Stimulated activated naive CD8-positive, alpha-beta T cell treated with anti-CD3 and anti-CD28 coated beads, Interleukin-15, Interleukin-2, amounts not matched to agents 100 U/mL and 50 U/mL, for 24 hours (primary cell): ENCODE measurements around the gene ADGRD1.
"Not testable (repeated sequence)": the region's sequence is repeated elsewhere in the genome, so short reads cannot be mapped to it uniquely, and the experiment has no call there.

Source experiments
- ATAC-seq: fragments of 150-1000 bp; cut with Tn5 transposase; one replicate; pipeline ENCODE4 v1.10.0; 2021
- DNase-seq: peaks from one replicate; pipeline ENCODE4 v3.0.0; 2021

The ADGRD1 gene

GRCh38 chr12:131057211-131057721, 103.6 kb downstream of the ADGRD1 start:
- no peak for ATAC-seq

DNA sequence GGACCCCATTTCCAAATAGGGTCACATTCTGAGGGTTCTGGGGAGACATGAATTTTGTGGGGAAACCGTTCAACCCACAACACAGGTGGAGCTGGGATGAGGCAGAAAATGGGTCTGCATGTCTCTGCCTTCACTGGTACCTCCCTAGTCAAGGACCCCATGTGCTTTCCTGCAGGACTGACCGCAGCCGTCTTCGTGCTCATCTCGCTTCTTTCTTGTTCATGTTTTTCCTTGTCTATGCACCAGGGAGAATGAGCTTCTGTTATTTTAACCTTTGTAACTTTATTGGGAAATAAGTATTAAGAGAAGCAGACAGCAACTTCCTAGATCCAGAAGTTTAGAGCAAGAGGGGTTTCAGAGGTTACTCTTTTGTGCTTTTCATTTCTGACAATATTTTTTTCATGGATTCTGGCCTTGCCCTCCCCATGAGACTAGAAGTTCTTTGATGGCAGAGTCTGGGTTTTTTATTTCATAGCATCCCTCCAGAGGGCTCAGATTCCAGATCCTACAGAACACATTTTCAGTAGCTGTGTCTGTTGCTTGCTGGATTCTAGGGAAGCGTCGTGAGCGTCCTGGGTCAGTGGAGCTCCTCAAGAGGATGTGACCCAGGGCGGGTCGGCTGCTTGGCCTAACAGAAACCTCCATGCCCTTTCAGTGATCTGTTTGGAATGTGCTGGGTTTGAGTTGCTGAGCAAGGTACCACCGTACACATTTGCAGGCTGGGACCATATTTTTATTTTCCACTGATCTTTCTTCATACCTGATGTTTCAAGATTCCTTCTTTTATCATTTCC, 104.2 kb downstream of the ADGRD1 start:
- no peak for ATAC-seq
- no peak for DNase-seq

More at GRCh38 chr12:131057211-131057721, 103.6 kb downstream of the ADGRD1 start:
- no peak for DNase-seq

GRCh38 chr12:131058700-131059099, 105.0 kb downstream of the ADGRD1 start:
- ATAC-seq (no peak), DNase-seq (no peak)

DNA sequence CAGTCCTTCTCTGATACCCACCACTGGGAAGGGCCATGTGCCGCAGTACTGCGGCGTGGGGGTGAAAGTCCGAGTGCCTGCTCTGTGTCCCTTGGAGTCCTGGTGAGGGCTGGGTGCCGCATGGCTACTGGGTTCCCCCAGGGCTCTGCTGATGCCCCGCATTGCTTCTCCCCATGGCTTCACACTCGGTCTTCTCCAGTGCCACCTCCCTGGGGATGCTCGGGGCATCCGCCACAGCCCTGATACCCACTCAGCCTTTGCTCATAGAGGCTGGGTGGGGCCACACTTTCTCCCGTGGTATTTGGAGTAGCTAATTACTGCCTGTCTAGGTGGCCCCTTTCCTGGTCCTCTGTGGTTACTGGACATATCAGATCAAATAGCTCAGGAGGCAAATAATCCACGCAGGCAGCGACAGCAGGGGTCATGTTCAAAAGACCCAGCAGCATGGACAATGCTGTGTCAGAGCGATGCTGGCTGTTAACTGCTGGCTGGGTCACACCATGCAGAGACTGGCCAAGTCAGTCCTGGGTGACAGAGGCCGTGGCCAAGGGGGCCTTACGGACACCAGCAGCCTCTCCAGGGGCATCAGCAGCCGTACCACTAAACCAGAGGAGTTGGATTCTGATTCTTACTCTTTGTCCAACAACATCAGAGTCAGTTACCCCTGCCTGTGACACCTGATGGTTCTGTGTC, 106.5 kb downstream of the ADGRD1 start:
- ATAC-seq = no peak
- DNase-seq = no peak

DNA sequence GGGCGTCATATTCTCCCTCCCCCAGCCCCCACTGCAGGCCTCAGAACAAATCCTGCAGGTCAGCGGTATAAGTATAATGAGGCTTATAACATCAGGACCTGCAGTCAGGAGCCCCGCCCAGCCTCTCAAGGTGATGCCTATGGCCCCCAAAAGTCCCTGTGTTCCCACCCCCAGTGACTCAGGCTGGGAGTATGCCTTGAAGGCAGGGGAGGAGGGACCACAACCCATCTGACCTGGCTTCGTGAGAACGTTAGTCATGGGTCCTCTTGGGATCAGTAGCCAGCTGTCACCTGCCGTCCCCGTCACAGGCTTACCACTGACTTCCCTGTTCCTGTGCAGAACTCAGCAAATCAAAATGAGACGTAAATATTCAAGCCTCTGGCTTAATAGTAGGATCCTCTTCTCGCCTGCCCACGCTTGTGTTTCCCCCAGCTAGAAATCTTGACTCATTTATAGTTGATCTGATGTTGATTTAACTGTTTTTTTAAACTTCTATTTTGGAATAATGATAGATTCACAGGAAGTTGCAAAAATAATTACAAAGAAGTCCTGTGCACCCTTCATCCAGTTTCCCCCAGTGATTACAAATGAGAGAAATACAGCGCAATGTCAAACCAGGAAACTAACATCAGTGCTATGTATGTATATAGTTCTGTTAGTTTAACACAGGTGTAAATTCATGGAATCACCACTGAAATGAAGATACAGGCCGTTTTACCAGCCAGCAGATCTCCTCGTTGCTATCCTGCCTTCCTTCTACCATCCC, 107.5 kb downstream of the ADGRD1 start:
- peak; percentile 8 for DNase-seq
- no peak for ATAC-seq

GRCh38 chr12:131063413-131063812, 109.7 kb downstream of the ADGRD1 start:
- DNase-seq = no peak

GRCh38 chr12:131063960-131064359, 110.3 kb downstream of the ADGRD1 start:
- ATAC-seq = no peak
- DNase-seq = no peak

More at GRCh38 chr12:131063413-131063812, 109.7 kb downstream of the ADGRD1 start:
- no peak for ATAC-seq

GRCh38 chr12:131065279-131065678, 111.6 kb downstream of the ADGRD1 start:
- no peak for DNase-seq
- ATAC-seq = no peak

DNA sequence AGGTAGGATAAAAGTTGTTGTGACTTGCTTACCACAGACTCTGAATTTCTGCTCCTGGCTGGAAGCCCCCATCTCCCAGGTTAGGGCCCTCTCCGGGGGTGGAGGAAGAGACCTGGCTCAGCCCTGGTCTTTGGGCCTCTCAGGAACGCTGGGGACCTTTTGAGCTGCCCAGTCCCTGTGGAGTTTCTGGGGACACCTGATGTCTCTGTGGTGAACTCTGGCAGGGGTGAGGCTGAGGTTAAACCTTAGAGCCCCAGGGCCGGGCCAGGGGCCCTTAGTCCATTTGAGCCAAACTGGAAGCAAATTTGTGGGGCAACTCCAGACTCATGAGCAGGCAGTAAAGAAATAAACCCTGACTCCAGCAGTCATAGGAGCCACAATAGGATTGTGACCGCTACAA, 112.1 kb downstream of the ADGRD1 start:
- no peak for ATAC-seq

DNA sequence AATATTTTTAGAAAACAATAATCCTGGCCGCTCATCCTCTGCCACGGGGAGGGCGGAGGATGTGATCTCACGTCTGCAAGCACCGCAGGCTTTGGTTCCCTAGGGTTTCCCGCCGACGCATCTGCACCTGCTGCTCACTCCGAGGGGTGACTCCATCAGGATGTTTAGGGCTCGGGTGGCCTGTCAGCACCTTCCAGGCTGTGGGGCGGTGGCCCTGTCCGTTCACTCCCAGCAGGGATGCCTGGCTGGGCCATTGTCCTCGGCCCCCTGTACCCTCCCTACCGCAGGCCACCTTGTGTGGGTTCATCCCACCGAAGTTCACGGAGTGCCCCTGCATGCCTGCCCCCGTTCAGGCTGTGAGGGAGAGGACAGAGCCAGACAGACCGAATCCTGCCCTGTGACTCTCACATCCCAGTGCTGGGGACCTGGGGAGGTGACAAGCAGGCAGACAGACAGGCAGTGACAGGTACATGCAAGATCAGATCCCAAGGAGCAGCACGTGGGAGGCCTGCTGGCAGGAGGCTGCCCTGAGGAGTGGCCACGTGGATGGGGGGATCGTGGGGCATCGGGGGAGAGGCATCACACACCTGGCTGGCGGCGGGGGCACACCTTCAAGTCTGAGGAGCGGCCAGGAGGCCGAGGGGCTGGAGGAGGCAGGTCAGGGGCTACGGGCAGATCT, 112.6 kb downstream of the ADGRD1 start:
- DNase-seq = no peak
- ATAC-seq = no peak

More for the DNA sequence above, 112.1 kb downstream of the ADGRD1 start:
- DNase-seq = no peak

DNA sequence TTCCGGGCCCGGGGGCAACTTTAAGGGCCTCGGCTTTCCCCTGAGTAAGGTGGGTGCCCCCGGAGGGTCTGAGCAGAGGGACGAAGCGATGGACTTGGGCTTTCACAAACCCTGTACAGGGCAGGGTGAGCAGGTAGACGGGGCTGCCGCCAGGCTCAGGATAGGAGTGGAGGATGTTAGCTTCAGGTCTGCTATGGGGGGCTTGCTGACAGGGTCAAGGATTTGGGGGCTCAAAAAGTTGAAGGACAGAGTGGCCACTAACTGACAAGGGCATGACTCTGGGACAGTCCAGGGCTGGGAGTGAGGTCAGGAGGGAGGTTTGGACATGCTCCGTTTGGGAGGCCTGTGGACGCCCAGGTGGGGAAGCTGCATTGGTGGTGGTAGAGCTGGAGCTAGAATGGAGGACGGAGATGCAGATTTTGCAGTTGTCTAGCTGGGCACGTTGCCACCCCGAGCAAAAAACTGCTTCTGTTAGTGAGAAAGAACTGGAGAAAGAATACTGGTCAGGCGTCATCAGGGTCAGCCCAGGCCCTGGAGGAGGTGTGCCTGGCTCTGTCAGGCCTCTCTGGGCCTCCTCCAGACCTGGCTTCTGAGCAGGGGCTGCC, 113.3 kb downstream of the ADGRD1 start:
- no peak for DNase-seq

DNA sequence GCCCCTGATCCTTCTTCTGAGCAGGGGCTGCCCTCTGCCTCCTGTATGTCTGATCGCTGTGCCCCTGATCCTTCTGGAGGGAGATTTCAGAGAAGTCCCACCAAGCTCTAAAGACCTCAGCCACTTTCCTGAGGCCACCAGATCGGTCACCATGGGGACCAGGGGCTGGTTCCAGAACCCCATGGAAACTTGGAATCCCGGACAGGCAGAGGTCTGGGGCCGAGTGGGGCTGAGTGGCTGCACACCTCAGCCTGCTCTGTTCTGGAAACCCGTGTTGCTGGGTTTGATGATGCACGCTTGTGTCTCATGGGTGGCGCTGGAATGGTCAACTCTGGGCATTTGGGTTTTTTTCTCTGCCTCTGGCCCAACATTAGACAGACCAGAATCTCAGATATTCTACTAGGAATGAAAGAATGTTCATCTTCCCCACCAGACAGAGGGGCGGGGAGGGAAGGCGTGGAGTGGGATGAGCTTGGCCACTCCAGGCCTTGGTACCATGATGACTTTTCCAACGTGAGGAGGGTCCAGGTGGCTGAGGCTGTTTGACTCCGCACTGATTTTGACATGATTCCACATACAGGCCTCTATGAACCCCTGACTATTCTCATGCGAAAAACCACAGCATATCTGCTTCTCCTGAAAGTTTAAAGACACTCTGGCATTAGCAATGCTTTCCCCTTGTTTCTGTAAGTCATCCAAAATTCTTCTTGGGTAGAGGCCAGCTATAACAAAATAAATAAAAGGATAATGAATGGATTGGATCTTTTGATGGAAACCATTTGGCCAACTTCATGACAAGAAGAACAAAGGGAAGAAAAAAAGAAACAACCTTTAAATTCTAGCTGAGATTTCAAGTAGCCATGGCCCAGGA, 114.5 kb downstream of the ADGRD1 start:
- ATAC-seq (no peak), DNase-seq (no peak)

More for the DNA sequence above, 113.3 kb downstream of the ADGRD1 start:
- ATAC-seq = no peak

DNA sequence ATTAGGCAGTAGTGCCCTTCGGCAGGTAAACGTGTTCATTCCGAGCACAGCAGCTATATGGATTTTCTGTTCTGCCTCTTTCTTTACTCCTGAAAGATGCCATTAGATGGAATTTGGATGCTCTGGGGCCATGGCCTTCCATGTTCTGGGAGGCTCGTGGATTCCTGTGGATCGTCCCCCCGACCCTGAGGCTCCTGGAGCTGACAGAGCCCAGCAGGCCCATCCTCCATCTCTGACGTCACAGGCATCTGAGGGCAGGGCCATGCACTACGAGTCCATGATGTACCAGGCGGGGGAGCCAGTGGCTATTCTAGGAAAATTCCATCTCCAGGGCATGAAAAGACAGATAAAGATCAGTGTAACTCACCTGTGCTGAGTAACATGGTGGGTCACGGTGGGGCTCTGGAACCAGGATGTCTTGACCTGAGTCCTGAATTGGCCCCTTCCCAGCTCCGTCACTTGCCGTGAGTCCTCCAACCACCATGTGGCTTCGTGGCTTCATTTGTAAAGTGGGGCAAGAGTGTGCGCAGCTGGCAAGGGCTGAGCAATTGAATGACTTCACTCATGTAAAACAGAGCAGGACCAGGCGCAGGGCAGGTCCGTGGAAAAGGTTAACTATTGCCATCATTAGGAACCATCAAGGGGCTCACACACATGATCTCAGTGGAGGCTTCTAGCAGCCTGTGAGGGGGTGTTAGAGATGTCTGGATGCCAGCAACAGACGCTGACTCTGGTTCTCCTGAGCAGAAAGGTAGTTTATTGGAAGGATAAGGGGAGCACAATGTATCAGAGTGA, 115.4 kb downstream of the ADGRD1 start:
- not testable (repeated sequence) for ATAC-seq, DNase-seq

DNA sequence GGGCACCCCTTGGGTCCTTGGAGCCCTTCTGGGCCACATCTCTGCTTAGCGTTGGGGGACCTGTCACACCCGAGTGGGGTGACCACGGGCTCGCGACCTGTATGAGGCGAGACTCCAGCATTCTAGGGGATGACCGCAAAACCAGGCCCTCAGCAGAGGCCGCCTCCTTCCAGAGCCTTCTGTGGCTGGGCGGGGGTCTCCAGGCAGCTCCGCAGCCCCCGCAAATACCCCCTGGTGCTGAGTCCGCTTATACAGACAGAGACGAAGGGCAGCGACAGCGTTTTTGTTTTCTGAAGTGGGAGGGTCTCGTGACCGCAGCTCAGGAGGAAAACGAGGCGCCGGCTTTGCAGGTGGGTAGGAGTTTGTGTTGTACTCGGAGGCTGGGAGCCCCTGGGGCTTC, 116.4 kb downstream of the ADGRD1 start:
- not testable (repeated sequence) for ATAC-seq, DNase-seq

DNA sequence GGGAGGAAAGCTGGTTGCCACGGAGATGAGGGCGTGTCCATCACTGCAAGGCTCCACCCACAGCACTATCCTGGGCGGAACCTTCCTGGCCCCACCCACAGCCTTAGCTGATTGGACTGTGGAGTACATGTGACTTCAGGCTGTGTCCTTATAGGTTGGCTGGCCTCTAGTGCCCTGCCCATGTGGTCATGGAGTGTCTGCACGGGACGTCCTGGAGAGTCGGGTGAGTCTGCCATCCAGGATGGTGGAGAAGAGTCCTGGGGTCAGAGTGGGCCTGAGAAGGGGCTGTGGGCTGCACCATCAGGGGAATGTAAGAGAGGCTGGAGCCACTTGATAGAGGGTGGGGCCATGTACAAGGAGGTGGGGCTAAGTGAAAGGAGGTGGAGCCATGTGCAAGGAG, 117.0 kb downstream of the ADGRD1 start:
- ATAC-seq, DNase-seq: not testable (repeated sequence)

DNA sequence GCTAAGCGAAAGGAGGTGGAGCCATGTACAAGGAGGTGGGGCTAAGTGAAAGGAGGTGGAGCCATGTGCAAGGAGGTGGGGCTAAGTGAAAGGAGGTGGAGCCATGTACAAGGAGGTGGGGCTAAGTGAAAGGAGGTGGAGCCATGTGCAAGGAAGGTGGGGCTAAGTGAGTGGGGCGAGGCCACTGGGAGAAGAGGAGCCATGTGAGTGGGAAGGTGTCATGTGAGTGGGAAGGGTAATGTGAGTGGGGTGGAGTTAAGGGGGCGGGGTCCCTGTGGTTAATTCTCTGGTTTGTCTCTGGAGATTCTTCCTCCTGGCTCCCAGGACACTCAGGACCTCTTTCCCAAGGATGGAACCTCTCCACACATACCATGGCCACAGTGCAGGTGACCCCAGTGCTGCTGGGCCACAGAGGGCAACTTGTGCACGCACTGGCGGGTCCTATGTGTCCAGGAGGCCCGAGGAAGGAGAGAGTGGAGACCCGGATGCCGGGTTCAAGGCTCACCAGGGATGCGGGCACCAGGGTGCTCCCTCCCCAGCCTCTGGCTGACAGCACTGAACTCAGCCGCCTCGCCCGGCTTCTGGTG, 117.6 kb downstream of the ADGRD1 start:
- not testable (repeated sequence) for DNase-seq, ATAC-seq

GRCh38 chr12:131071950-131072349, 118.2 kb downstream of the ADGRD1 start:
- not testable (repeated sequence) for DNase-seq, ATAC-seq

DNA sequence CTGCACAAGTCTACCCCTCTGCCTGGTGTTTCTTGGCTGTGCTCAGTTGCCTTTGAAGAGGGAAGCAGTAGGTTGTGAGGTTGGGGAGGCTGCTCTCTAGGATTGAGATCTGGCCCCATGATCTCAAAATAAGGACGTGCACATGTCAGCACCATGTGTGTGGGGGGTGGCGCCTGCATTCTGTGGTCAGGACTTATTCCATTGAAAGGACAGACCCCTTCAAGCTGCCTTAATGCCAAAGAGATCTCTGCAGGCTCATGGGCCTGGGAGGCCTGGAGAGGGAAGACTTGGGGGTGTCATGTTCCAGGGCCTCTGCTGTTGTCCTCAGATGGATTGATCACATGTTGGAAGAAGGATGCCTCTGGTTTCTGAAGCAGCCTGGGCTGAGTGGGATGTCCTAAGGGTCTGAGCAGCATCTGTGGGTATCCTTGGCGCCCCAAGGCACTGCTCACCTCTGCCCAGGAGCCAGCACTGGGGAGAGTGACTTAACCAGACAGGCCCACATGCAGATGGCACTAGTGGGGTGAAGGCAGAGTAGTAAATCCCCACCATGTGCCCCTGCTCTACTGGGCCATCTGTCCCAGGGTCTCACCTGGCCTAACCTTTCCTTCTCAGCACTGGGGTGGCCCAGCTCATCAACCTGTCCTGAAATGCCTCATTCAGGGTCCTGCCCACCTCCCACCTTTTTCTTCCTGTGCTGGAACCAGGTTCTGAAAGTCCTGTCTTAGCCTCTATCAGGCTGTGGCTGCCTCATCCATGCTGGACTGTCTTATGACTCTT, 118.9 kb downstream of the ADGRD1 start:
- DNase-seq = no peak

More for the DNA sequence above, 118.9 kb downstream of the ADGRD1 start:
- no peak for ATAC-seq
